Neural progenitor cell (in vitro differentiated cells): ENCODE data around the gene PDE6B. TPM values are rescaled to one million over a fixed set of nuclear protein-coding genes. Genes with fewer than 3 reads are reported as not detected.

ENCODE experiments used
- DNase-seq: peaks from one replicate; pipeline ENCODE4 v3.0.0-alpha.2; 2016; ENCODE audit warnings: low spot score
- H2AFZ ChIP-seq: fragments of 200-600 bp; sonication (generic); replicated peaks from 2 replicates; pipeline ENCODE4 v1.6.1; 2016; ENCODE audit warnings: antibody characterized with exemption
- H3F3A ChIP-seq: fragments of 200-600 bp; sonication (generic); 2 replicates; pipeline ENCODE4 v1.6.1; 2016; ENCODE audit warnings: antibody characterized with exemption, low read depth
- H3K27ac ChIP-seq: fragments of 200-600 bp; sonication (generic); 2 replicates; pipeline ENCODE4 v1.5.1; 2016; ENCODE audit warnings: mild to moderate bottlenecking
- H3K27me3 ChIP-seq: fragments of 200-600 bp; sonication (generic); 2 replicates; pipeline ENCODE4 v1.6.1; 2016; ENCODE audit warnings: mild to moderate bottlenecking, moderate library complexity
- H3K36me3 ChIP-seq: fragments of 200-600 bp; sonication (generic); 2 replicates; pipeline ENCODE4 v1.5.1; 2016
- H3K4me1 ChIP-seq: fragments of 200-600 bp; sonication (generic); 2 replicates; pipeline ENCODE4 v1.6.1; 2016; ENCODE audit warnings: mixed run types
- H3K4me2 ChIP-seq: fragments of 200-600 bp; sonication (generic); 2 replicates; pipeline ENCODE4 v1.6.1; 2016
- H3K4me3 ChIP-seq: fragments of 200-600 bp; sonication (generic); 2 replicates; pipeline ENCODE4 v1.5.1; 2016
- H3K79me2 ChIP-seq: fragments of 200-600 bp; sonication (generic); 2 replicates; pipeline ENCODE4 v1.6.1; 2016; ENCODE audit warnings: low read depth
- H3K9ac ChIP-seq: fragments of 200-600 bp; sonication (generic); 2 replicates; pipeline ENCODE4 v1.6.1; 2016
- H3K9me3 ChIP-seq: fragments of 200-600 bp; sonication (generic); 2 replicates; pipeline ENCODE4 v1.5.1; 2016; ENCODE audit warnings: low read depth
- H4K20me1 ChIP-seq: fragments of 200-600 bp; sonication (generic); 2 replicates; pipeline ENCODE4 v1.6.1; 2016; ENCODE audit warnings: low read depth
- H3K27ac Mint-ChIP-seq: 3 replicates; pipeline ENCODE4 v1.8.0; 2021; ENCODE audit warnings: mixed read lengths
- H3K27me3 Mint-ChIP-seq: 2 replicates; pipeline ENCODE4 v1.8.0; 2022; ENCODE audit warnings: low read depth, mild to moderate bottlenecking, inconsistent platforms, moderate library complexity, mixed read lengths; ENCODE audit not compliant: insufficient read depth
- H3K36me3 Mint-ChIP-seq: 3 replicates; pipeline ENCODE4 v1.8.0; 2021; ENCODE audit warnings: mixed read lengths
- H3K4me1 Mint-ChIP-seq: 3 replicates; pipeline ENCODE4 v1.8.0; 2021; ENCODE audit warnings: mixed read lengths
- H3K4me3 Mint-ChIP-seq: 3 replicates; pipeline ENCODE4 v1.8.0; 2021; ENCODE audit warnings: mild to moderate bottlenecking, moderate library complexity, mixed read lengths
- H3K9me3 Mint-ChIP-seq: 3 replicates; pipeline ENCODE4 v1.8.0; 2020; ENCODE audit warnings: mixed read lengths
- EZH2 ChIP-seq: fragments of 200-600 bp; sonication (generic); IDR thresholded peaks from 2 replicates; pipeline ENCODE4 v1.6.1; 2017; ENCODE audit warnings: antibody characterized with exemption, mild to moderate bottlenecking, moderate library complexity
- EZH2phosphoT487 ChIP-seq: fragments of 200-600 bp; sonication (generic); IDR thresholded peaks from 2 replicates; pipeline ENCODE4 v1.6.1; 2017; ENCODE audit warnings: antibody characterized with exemption
- total RNA-seq: library from RNA; depleted of rRNA; stranded (reverse); fragments of >200 nt; gene quantifications from 2 replicates; pipeline ENCODE4 v1.2.3, GENCODE V29; 2015; ENCODE audit warnings: low replicate concordance
- TF ChIP-seq, protein P1 (sequence below): fragments of 200-600 bp; sonication (generic); IDR thresholded peaks from 2 replicates; pipeline ENCODE4 v1.5.1; 2017; ENCODE audit warnings: antibody characterized with exemption, mild to moderate bottlenecking

Gene PDE6B
- total RNA-seq, 1 donor from 2014 or later, result 4.3 TPM

DNA sequence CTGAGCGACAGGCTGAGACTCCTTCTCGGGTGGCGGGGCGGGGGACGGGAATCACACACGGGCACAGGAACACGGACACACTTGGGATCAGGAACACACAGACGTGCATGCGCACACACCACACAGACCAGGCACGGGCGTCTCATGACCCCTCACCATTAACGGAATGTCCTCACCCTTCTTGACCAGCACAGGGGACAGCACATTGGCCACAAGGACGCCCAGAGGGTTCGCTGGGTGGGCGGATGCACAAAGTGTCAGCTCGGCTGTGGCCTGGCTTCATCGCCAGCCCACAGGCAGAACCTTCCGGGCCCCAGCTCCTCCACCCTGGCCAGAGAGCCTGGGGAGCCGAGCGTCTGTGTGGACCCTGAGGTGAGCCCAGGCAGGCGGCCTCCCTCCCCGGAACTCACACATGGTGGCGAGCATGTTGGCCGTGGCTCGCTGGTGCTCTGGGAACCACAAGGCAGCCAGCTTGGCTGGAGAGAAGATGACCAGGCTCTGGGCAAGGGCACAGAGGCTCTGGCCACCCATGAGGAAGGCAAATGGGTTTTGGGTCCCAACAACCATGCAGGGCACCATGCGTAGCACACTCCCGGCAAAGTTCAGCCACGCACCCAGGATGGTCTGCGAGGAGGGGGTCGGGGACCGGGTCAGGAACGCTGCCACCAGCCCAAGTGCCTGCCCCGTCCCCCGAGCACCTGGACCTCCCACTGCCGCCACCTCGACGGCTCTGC lies 60.5 kb downstream of the PDE6B start:
- Histone ChIP-seq H2AFZ (no peak overlapping the region), H3K4me3 (no peak overlapping the region), H3K9ac (no peak overlapping the region), H3K79me2 (no peaks in the 10 kb centered on the region), H3K4me1 (peaks cover 12% of the 10 kb centered on the region), H3K27ac (no peak overlapping the region), H4K20me1 (no peaks in the 10 kb centered on the region), H3F3A (peaks cover 2% of the 10 kb centered on the region), H3K4me2 (no peak overlapping the region), H3K9me3 (no peaks in the 10 kb centered on the region), H3K27me3 (peaks cover 3% of the 10 kb centered on the region), H3K36me3 (no peaks in the 10 kb centered on the region)
- H3K36me3 Mint-ChIP-seq, result no peaks in the 10 kb centered on the region
- no peak for DNase-seq
- no peak overlapping the region for H3K4me3 Mint-ChIP-seq
- peaks cover 3% of the 10 kb centered on the region for H3K9me3 Mint-ChIP-seq
- TF ChIP-seq EZH2, result no peak
- TF ChIP-seq, protein P1, sequence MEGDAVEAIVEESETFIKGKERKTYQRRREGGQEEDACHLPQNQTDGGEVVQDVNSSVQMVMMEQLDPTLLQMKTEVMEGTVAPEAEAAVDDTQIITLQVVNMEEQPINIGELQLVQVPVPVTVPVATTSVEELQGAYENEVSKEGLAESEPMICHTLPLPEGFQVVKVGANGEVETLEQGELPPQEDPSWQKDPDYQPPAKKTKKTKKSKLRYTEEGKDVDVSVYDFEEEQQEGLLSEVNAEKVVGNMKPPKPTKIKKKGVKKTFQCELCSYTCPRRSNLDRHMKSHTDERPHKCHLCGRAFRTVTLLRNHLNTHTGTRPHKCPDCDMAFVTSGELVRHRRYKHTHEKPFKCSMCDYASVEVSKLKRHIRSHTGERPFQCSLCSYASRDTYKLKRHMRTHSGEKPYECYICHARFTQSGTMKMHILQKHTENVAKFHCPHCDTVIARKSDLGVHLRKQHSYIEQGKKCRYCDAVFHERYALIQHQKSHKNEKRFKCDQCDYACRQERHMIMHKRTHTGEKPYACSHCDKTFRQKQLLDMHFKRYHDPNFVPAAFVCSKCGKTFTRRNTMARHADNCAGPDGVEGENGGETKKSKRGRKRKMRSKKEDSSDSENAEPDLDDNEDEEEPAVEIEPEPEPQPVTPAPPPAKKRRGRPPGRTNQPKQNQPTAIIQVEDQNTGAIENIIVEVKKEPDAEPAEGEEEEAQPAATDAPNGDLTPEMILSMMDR, result no peak
- TF ChIP-seq EZH2phosphoT487, result no peak
- H3K27ac Mint-ChIP-seq, result no peak overlapping the region
- H3K27me3 Mint-ChIP-seq, result peaks cover 8% of the 10 kb centered on the region
- peaks cover 6% of the 10 kb centered on the region for H3K4me1 Mint-ChIP-seq

DNA sequence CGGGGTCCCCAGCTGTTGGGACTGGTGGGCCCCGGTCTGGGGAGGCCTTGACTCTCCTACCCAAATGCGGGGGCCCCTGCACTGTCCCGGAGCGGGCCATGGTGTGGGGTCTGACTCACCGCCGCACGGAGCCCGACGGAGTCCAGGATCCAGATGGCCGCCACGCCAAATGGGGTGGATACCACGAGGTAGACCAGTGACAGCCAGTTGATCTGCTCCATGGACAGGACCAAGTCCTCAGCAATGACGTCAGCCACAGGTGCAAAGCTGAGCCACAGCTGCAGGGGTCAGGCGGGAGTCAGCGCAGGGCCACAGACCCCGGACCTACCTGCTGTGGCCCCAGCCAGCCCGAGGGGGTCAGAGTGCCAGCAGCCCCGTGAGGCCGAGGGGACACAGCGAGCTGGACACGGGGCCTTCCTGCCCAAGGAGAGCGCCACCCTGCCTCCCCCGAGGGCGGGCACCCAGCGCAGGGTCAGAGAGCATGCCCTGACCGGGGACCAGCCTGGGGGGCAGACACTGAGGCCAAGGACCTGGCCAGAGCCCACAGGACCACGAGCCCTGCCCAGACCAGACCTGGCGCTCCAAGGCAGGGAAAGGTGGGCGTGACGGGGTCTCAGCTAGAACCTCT lies 61.2 kb downstream of the PDE6B start:
- Histone ChIP-seq H3K79me2 (no peaks in the 10 kb centered on the region), H3K4me1 (peaks cover 11% of the 10 kb centered on the region), H3K36me3 (no peaks in the 10 kb centered on the region), H3F3A (no peaks in the 10 kb centered on the region), H3K4me2 (no peak overlapping the region), H4K20me1 (no peaks in the 10 kb centered on the region), H2AFZ (no peak overlapping the region), H3K27ac (no peak overlapping the region), H3K9ac (no peak overlapping the region), H3K9me3 (no peaks in the 10 kb centered on the region), H3K27me3 (peaks cover 3% of the 10 kb centered on the region), H3K4me3 (no peak overlapping the region)
- Mint-ChIP-seq H3K27ac (no peak overlapping the region), H3K9me3 (peaks cover 3% of the 10 kb centered on the region), H3K4me1 (peaks cover 6% of the 10 kb centered on the region), H3K36me3 (no peaks in the 10 kb centered on the region), H3K4me3 (no peak overlapping the region), H3K27me3 (peaks cover 8% of the 10 kb centered on the region)
- DNase-seq, result no peak
- no peak for TF ChIP-seq EZH2
- TF ChIP-seq, protein P1, result no peak
- no peak for TF ChIP-seq EZH2phosphoT487

DNA sequence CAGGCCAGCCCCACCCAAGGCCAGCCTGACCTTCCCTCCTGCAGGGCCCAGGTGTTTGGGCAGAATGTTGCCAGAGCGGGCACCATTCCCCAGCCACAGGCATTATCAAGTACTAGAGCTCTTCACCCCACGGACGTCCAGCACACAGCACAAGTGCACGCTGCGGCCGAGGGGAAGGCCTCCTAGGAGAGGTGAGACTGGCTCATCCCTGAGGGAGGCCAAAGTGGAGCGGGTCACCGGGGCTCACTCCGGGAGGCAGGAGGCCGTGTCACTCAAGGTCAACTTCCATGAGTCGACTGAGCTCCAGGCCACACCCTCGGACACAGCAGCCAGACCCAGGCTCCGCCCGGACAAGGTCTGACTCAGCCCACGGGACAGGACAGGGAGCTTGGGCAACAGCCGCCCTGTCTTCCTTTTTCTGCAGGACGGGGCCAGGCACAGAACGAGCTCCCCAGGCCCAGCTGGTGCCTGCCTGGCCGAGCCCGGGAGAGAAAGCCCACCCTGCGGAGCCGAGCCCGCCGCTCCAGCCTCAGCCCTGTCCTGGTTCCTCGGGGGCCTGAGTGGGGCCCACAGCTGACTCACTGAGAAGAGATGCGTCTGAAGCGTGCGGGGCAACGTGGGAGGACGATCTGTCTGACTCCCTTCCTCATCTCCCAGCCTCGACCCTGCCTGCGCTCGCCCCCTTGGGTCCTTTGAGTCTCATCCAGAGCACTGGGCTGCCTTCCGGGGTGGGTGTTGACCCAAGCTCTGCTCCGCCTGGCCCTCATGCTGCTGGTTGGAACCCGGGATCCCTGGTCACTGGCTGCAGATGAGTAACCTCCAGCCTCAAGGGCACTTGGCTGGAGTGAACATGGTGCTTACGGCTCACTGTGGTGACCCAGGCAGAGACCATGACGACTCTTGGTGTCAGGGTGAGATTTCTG lies 61.9 kb downstream of the PDE6B start:
- Histone ChIP-seq H3K9me3 (no peaks in the 10 kb centered on the region), H3K4me3 (no peak overlapping the region), H3K27ac (no peak overlapping the region), H3K27me3 (peaks cover 3% of the 10 kb centered on the region), H3K79me2 (no peaks in the 10 kb centered on the region), H3K4me2 (no peak overlapping the region), H3K36me3 (no peaks in the 10 kb centered on the region), H3K4me1 (peaks cover 11% of the 10 kb centered on the region), H2AFZ (no peak overlapping the region), H3F3A (no peaks in the 10 kb centered on the region), H3K9ac (no peak overlapping the region), H4K20me1 (no peaks in the 10 kb centered on the region)
- Mint-ChIP-seq H3K27me3 (peaks cover 12% of the 10 kb centered on the region), H3K27ac (peak overlapping the region; percentile 50), H3K4me3 (no peak overlapping the region), H3K9me3 (peaks cover 3% of the 10 kb centered on the region), H3K4me1 (peaks cover 6% of the 10 kb centered on the region), H3K36me3 (no peaks in the 10 kb centered on the region)
- no peak for TF ChIP-seq EZH2phosphoT487
- TF ChIP-seq, protein P1, result no peak
- TF ChIP-seq EZH2, result no peak
- no peak for DNase-seq
